Measurements from ENCODE around the gene RASSF4.
A peak's percentile ranks its signal among the peaks of the same experiment; 100 is the strongest.

RASSF4 gene

DNA sequence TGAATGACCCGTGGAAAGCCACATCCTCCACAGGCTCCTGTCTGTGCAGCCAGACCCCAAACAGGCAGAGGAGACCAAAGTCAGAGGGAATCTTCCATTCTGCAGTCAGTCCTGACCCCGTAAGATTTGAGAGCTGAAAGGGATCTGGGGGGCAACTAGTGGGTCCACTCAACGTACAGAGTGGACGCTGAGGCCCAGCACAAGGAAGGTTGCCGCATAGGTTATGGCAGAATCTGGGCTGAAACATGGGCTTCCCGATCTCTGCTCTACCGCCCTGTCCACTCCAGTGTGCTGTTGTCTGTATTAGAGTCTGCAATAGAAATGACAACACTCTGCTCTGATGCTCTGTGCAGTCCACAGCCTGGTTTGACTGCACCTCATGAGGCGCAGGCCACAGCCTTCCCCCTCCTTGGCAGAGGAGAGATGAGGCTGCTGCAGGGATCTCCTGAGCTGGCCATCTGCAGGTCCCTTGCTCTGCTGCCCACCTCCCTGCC lies 33.2 kb downstream of the RASSF4 start:
- ChIA-PET POLR2A (no interaction called here), CTCF (interaction anchor here (1.7 to 9.8 kb wide), 4 partner anchors 11 to 68 kb away, joined by 4 to 84 read pairs (median 26); partner anchors contain the start of gene DEPP1)
- Histone ChIP-seq H3K4me1 (ENCODE audit: control extremely low read depth in 1 of 4, control insufficient read depth in 4 of 4, insufficient read depth in 4 of 4, low read length in 3 of 4) (peaks cover 9 to 56% (median 41%) of the 10 kb centered on the region in 4 experiments), H3K4me3 (ENCODE audit: control insufficient read depth in 1 of 7, extremely low read depth in 1 of 7, insufficient read depth in 4 of 7, low read depth in 2 of 7, low read length in 6 of 7) (no peak overlapping the region), H3K36me3 (ENCODE audit: control insufficient read depth in 4 of 4, insufficient read depth in 4 of 4, low read length in 3 of 4) (no peaks in the 10 kb centered on the region), H3K27ac (ENCODE audit: insufficient read depth in 1 of 2, low read depth in 1 of 2, low read length in 2 of 2, poor library complexity in 1 of 2, severe bottlenecking in 2 of 2) (no peak overlapping the region), H3K27me3 (replicated peaks in 2 of 5; ENCODE audit: control insufficient read depth in 4 of 5, insufficient read depth in 5 of 5, low read length in 4 of 5) (no peaks in the 10 kb centered on the region), H3K9me3 (ENCODE audit: control extremely low read depth in 1 of 5, control insufficient read depth in 4 of 5, insufficient read depth in 2 of 5, low read depth in 1 of 5, low read length in 4 of 5) (no peaks in the 10 kb centered on the region)
- DNase-seq, result no peak
- 92% methylated on average over 8 of the region's 8 CpGs for WGBS (ENCODE audit: insufficient coverage)

DNA sequence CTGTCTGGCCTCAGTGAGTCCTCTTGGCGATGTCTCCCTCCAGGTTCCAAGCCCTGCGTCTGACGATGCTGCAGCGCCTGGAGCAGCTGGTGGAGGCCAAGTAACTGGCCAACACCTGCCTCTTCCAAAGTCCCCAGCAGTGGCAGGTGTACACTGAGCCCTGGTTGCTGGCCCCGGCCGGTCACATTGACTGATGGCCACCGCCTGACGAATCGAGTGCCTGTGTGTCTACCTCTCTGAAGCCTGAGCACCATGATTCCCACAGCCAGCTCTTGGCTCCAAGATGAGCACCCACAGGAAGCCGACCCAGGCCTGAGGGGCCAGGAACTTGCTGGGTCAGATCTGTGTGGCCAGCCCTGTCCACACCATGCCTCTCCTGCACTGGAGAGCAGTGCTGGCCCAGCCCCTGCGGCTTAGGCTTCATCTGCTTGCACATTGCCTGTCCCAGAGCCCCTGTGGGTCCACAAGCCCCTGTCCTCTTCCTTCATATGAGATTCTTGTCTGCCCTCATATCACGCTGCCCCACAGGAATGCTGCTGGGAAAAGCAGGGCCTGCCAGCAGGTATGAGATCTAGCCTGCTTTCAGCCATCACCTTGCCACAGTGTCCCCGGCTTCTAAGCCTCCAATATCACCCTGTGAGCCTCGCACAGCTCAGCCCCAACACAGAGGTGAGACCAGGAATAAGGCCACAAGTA lies 33.8 kb downstream of the RASSF4 start:
- POLR2A ChIA-PET, result no interaction called here
- Histone ChIP-seq H3K27me3 (replicated peaks in 2 of 5; ENCODE audit: control insufficient read depth in 4 of 5, insufficient read depth in 5 of 5, low read length in 4 of 5) (no peaks in the 10 kb centered on the region), H3K9me3 (ENCODE audit: control extremely low read depth in 1 of 5, control insufficient read depth in 4 of 5, insufficient read depth in 2 of 5, low read depth in 1 of 5, low read length in 4 of 5) (no peaks in the 10 kb centered on the region), H3K27ac (ENCODE audit: insufficient read depth in 1 of 2, low read depth in 1 of 2, low read length in 2 of 2, poor library complexity in 1 of 2, severe bottlenecking in 2 of 2) (no peak overlapping the region), H3K36me3 (ENCODE audit: control insufficient read depth in 4 of 4, insufficient read depth in 4 of 4, low read length in 3 of 4) (no peaks in the 10 kb centered on the region), H3K4me3 (ENCODE audit: control insufficient read depth in 1 of 7, extremely low read depth in 1 of 7, insufficient read depth in 4 of 7, low read depth in 2 of 7, low read length in 6 of 7) (no peak overlapping the region), H3K4me1 (ENCODE audit: control extremely low read depth in 1 of 4, control insufficient read depth in 4 of 4, insufficient read depth in 4 of 4, low read length in 3 of 4) (peaks cover 9 to 62% (median 44%) of the 10 kb centered on the region in 4 experiments)
- DNase-seq, result no peak
- WGBS (ENCODE audit: insufficient coverage), result 97% methylated on average over 14 of the region's 14 CpGs
- CTCF ChIA-PET, result interaction anchor here (1.7 to 9.8 kb wide), 4 partner anchors 10 to 69 kb away, joined by 4 to 84 read pairs (median 26); partner anchors contain the start of gene DEPP1

DNA sequence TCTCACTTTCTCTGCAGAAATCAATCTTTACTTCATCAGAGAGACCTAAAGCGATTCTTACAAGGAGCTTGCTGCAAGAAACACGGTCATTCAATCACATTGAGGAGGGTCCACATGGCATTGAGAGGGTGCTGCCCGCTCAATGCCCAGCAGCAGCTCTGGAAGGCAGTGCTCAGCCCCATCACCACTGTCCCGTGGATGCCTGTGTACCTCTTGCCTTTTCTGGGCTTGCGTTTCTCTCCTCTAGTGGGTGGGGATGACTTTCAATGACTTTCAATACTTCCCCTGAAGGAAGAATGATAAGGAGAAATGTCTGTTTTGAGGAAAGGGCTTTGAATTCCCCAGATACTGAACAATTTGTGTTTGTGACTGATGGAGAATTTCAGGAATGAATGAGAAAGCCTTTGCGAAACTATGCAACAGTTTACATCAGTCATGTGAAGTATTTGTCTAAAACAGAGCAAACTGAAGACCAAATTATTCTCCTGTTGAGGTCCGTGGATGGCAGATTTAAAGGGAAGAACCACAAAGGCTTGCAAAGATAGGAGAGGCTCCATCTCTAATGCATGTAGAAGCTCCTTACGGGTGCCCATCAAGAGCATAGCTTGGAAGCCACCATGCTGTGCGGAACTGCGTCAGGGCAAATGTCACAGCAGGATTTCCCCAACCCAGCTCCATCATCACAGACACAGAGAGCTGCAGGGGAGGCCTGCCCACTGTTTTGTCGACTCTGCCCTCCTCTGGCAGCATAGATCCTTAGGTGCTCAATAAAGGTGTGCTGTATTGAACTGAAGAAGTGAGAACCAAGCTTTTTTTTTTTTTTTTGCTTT lies 34.5 kb downstream of the RASSF4 start:
- Histone ChIP-seq H3K9me3 (ENCODE audit: control extremely low read depth in 1 of 5, control insufficient read depth in 4 of 5, insufficient read depth in 2 of 5, low read depth in 1 of 5, low read length in 4 of 5) (no peaks in the 10 kb centered on the region), H3K27me3 (replicated peaks in 2 of 5; ENCODE audit: control insufficient read depth in 4 of 5, insufficient read depth in 5 of 5, low read length in 4 of 5) (no peaks in the 10 kb centered on the region), H3K27ac (ENCODE audit: insufficient read depth in 1 of 2, low read depth in 1 of 2, low read length in 2 of 2, poor library complexity in 1 of 2, severe bottlenecking in 2 of 2) (no peak overlapping the region), H3K4me1 (ENCODE audit: control extremely low read depth in 1 of 4, control insufficient read depth in 4 of 4, insufficient read depth in 4 of 4, low read length in 3 of 4) (peaks cover 9 to 66% (median 47%) of the 10 kb centered on the region in 4 experiments), H3K36me3 (ENCODE audit: control insufficient read depth in 4 of 4, insufficient read depth in 4 of 4, low read length in 3 of 4) (no peaks in the 10 kb centered on the region), H3K4me3 (ENCODE audit: control insufficient read depth in 1 of 7, extremely low read depth in 1 of 7, insufficient read depth in 4 of 7, low read depth in 2 of 7, low read length in 6 of 7) (no peak overlapping the region)
- POLR2A ChIA-PET, result interaction anchor here (0.6 kb wide), 1 partner anchor 56 kb away, joined by 7 read pairs; no protein-coding TSS in a partner anchor
- CTCF ChIA-PET, result interaction anchor here (1.0 to 9.8 kb wide), 6 partner anchors 9 to 70 kb away, joined by 3 to 84 read pairs (median 7); partner anchors contain the start of gene DEPP1
- WGBS (ENCODE audit: insufficient coverage), result 86% methylated on average over 10 of the region's 11 CpGs
- no peak for DNase-seq

DNA sequence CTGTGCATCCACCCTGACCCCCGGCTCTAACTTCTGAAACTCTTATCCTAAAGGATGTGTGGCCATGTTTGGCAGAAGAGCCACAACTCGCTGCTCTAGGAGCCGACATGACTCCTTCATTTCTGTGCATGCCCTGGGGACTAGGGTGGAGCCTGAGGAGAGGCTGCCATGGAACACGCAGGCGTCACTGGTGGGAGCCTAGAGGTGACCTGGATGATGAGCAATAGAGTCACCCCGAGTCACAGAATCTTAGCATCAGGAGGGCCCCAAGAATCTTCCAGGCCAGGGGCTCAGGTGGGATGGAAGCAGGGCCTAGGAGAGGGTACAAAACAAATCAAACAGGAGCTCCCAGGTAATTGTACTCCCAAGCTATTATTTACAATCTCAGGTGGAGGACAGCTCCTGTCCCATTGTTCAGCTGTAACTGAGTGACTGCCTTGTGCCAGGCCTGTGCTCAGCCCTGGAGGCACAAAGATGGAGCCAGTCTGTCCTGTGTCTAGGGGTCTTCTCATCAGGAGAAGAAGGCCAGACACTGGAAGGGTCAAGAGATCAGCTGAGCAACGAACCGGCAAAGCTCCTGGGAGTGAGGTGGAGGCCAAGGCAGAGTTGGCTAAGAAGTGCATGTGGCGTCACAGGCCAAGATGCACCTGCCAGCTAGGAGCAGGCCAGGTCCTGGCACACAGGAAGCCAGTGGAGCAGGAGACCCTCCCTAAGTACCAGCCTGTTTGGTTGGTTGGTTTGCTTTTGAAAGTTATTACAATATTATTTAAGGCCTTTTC lies 35.3 kb downstream of the RASSF4 start:
- ChIA-PET CTCF (interaction anchor here (0.8 to 9.8 kb wide), 5 partner anchors 10 to 70 kb away, joined by 3 to 84 read pairs (median 5); no protein-coding TSS in a partner anchor), POLR2A (interaction anchor here (0.6 to 1.7 kb wide), 3 partner anchors 14 to 57 kb away, joined by 4 to 12 read pairs (median 7); partner anchors contain the start of gene DEPP1)
- DNase-seq, result no peak
- 86% methylated on average over 5 of the region's 9 CpGs for WGBS (ENCODE audit: insufficient coverage)
- no peaks in the 10 kb centered on the region for H3K36me3 ChIP-seq (ENCODE audit: control insufficient read depth in 4 of 4, insufficient read depth in 4 of 4, low read length in 3 of 4)
- no peaks in the 10 kb centered on the region for H3K27me3 ChIP-seq (replicated peaks in 2 of 5; ENCODE audit: control insufficient read depth in 4 of 5, insufficient read depth in 5 of 5, low read length in 4 of 5)
- peaks cover 14 to 74% (median 50%) of the 10 kb centered on the region in 4 experiments for H3K4me1 ChIP-seq (ENCODE audit: control extremely low read depth in 1 of 4, control insufficient read depth in 4 of 4, insufficient read depth in 4 of 4, low read length in 3 of 4)
- H3K27ac ChIP-seq (ENCODE audit: insufficient read depth in 1 of 2, low read depth in 1 of 2, low read length in 2 of 2, poor library complexity in 1 of 2, severe bottlenecking in 2 of 2), result no peak overlapping the region
- H3K9me3 ChIP-seq (ENCODE audit: control extremely low read depth in 1 of 5, control insufficient read depth in 4 of 5, insufficient read depth in 2 of 5, low read depth in 1 of 5, low read length in 4 of 5), result no peaks in the 10 kb centered on the region
- H3K4me3 ChIP-seq (ENCODE audit: control insufficient read depth in 1 of 7, extremely low read depth in 1 of 7, insufficient read depth in 4 of 7, low read depth in 2 of 7, low read length in 6 of 7), result no peak overlapping the region

DNA sequence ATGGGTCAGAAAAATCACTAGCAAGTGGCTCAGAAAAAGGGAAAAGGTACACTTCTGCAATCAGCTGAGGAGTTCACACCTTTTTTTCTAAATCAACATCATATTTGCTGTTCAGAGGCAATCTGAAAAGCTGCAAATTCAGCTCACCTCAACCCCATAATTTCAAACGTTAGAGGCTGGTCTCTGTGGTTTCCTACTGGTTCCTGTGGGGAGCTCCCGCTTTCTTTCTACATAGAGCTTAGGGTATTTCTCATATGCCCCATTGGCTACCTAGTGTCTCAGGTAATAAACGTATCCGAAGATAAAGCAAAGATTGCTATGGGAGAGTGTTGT lies 35.9 kb downstream of the RASSF4 start:
- Histone ChIP-seq H3K4me1 (ENCODE audit: control extremely low read depth in 1 of 4, control insufficient read depth in 4 of 4, insufficient read depth in 4 of 4, low read length in 3 of 4) (peaks cover 18 to 75% (median 55%) of the 10 kb centered on the region in 4 experiments), H3K36me3 (ENCODE audit: control insufficient read depth in 4 of 4, insufficient read depth in 4 of 4, low read length in 3 of 4) (no peaks in the 10 kb centered on the region), H3K27ac (ENCODE audit: insufficient read depth in 1 of 2, low read depth in 1 of 2, low read length in 2 of 2, poor library complexity in 1 of 2, severe bottlenecking in 2 of 2) (peak overlapping the region in 1 of 2 experiments; percentile 36), H3K27me3 (replicated peaks in 2 of 5; ENCODE audit: control insufficient read depth in 4 of 5, insufficient read depth in 5 of 5, low read length in 4 of 5) (no peaks in the 10 kb centered on the region), H3K9me3 (ENCODE audit: control extremely low read depth in 1 of 5, control insufficient read depth in 4 of 5, insufficient read depth in 2 of 5, low read depth in 1 of 5, low read length in 4 of 5) (no peaks in the 10 kb centered on the region), H3K4me3 (ENCODE audit: control insufficient read depth in 1 of 7, extremely low read depth in 1 of 7, insufficient read depth in 4 of 7, low read depth in 2 of 7, low read length in 6 of 7) (peak overlapping the region in 1 of 7 experiments; percentile 8)
- WGBS (ENCODE audit: insufficient coverage), result 2% methylated on average over 4 of the region's 4 CpGs
- DNase-seq, result peak in 2 of 3 donors; percentile 52 to 61
- ChIA-PET POLR2A (interaction anchor here (1.2 to 1.7 kb wide), 2 partner anchors 15 to 17 kb away, joined by 4 to 12 read pairs; partner anchors contain the start of gene DEPP1), CTCF (interaction anchor here (0.8 to 9.8 kb wide), 5 partner anchors 11 to 70 kb away, joined by 3 to 84 read pairs (median 5); no protein-coding TSS in a partner anchor)

DNA sequence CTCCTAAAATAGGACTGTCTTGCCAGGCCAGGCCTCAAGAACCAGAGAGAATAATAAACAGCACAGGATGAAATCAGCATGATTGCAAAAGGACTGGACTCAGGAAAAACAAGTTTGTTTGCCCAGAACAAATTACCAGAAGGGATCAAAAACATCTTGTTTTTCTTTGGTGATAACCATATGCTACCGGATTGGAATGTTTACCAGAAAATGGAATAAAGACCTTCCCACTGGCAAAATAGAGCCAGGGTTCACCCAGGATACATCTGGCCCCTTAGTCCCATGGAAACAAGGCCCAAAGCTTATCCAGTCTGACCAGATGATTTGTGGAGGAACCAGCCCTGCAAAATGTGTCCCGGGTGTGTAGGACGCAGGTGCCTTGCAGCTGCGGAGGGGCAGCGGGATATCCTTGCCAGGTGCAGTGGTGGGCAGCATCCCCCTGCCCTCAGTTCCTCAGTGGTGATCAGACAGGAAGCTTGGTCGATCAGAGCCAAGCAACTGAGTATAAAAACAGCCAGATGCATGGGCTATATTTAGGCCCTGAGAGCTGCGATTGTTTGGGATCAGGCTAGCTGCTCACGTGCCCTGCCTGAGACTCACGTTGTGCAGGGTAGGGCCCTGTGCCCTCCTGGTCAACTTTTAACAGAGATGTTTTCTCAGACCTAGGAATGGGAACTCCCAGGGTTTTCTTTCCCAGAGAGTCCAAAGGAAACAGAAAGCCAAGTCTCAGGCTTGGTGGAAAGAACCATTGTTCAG lies 36.5 kb downstream of the RASSF4 start:
- CTCF ChIA-PET, result interaction anchor here (0.6 to 9.8 kb wide), 4 partner anchors 12 to 62 kb away, joined by 3 to 84 read pairs (median 4); no protein-coding TSS in a partner anchor

More for the DNA sequence above, 36.5 kb downstream of the RASSF4 start:
- POLR2A ChIA-PET, result interaction anchor here (1.2 to 1.7 kb wide), 2 partner anchors 15 to 17 kb away, joined by 4 to 12 read pairs; partner anchors contain the start of gene DEPP1
- no peaks in the 10 kb centered on the region for H3K36me3 ChIP-seq (ENCODE audit: control insufficient read depth in 4 of 4, insufficient read depth in 4 of 4, low read length in 3 of 4)
- no peaks in the 10 kb centered on the region for H3K27me3 ChIP-seq (replicated peaks in 2 of 5; ENCODE audit: control insufficient read depth in 4 of 5, insufficient read depth in 5 of 5, low read length in 4 of 5)
- H3K9me3 ChIP-seq (ENCODE audit: control extremely low read depth in 1 of 5, control insufficient read depth in 4 of 5, insufficient read depth in 2 of 5, low read depth in 1 of 5, low read length in 4 of 5), result no peaks in the 10 kb centered on the region
- peak in 2 of 3 donors; percentile 82 to 90 for DNase-seq
- H3K4me3 ChIP-seq (ENCODE audit: control insufficient read depth in 1 of 7, extremely low read depth in 1 of 7, insufficient read depth in 4 of 7, low read depth in 2 of 7, low read length in 6 of 7), result peak overlapping the region in 4 of 7 experiments; percentile 2 to 35 (median 27)
- peak overlapping the region in 1 of 2 experiments; percentile 36 for H3K27ac ChIP-seq (ENCODE audit: insufficient read depth in 1 of 2, low read depth in 1 of 2, low read length in 2 of 2, poor library complexity in 1 of 2, severe bottlenecking in 2 of 2)
- H3K4me1 ChIP-seq (ENCODE audit: control extremely low read depth in 1 of 4, control insufficient read depth in 4 of 4, insufficient read depth in 4 of 4, low read length in 3 of 4), result peaks cover 18 to 74% (median 53%) of the 10 kb centered on the region in 4 experiments
- WGBS (ENCODE audit: insufficient coverage), result 4% methylated on average over 9 of the region's 9 CpGs
